ENCODE measurements around the gene LRRC55. TPM values are rescaled to one million over a fixed set of nuclear protein-coding genes. Genes with fewer than 3 reads are reported as not detected.

The LRRC55 gene
- total and polyA plus RNA-seq, 9 of the 15 experiments (the other 6 are each of a cell fraction or from before 2014, with no cell fraction given) = not detected

- Histone ChIP-seq H3K4me3 (no peak overlapping the region), H3K9me3 (replicated peaks; ENCODE audit: control insufficient read depth, insufficient read depth, low read depth, low read length) (no peaks in the 10 kb centered on the region), H3K27me3 (ENCODE audit: control insufficient read depth in 2 of 2, insufficient read depth in 2 of 2, low read length in 2 of 2) (peaks cover 3 to 5% of the 10 kb centered on the region in 2 experiments; a peak in 2 of 5 replicates), H3K4me1 (replicated peaks in 1 of 2; ENCODE audit: control insufficient read depth in 2 of 2, insufficient read depth in 2 of 2, low read length in 2 of 2) (no peaks in the 10 kb centered on the region), H3K79me2 (ENCODE audit: control insufficient read depth, insufficient read depth, low read length) (no peaks in the 10 kb centered on the region), H3K4me2 (ENCODE audit: insufficient read depth, low read length) (no peak overlapping the region), H3K9ac (ENCODE audit: insufficient read depth in 1 of 2, low read depth in 2 of 2, low read length in 2 of 2) (no peak overlapping the region), H3K9me1 (ENCODE audit: control insufficient read depth, insufficient read depth, low read length) (no peaks in the 10 kb centered on the region), H2AFZ (ENCODE audit: low read depth, low read length) (no peak overlapping the region), H3K27ac (ENCODE audit: extremely low read depth, low read depth, low read length) (no peak overlapping the region), H3K36me3 (ENCODE audit: control insufficient read depth, insufficient read depth, low read length) (no peaks in the 10 kb centered on the region), H4K20me1 (replicated peaks; ENCODE audit: control insufficient read depth, insufficient read depth, low read length) (no peaks in the 10 kb centered on the region)
- DNase-seq (ENCODE audit: extremely low read depth in 1 of 4, low spot score in 3 of 4) (no peak), FAIRE-seq (no peak), ATAC-seq (no peak)
- ChIA-PET CTCF (ENCODE audit: low intra/inter-chr PET ratio) (no interaction called here), POLR2A (interaction anchor here (0.7 kb wide), 1 partner anchor 19 kb away, joined by 4 read pairs; no protein-coding TSS in a partner anchor)
- intact Hi-C loops (cut with micrococcal nuclease) = loop anchor here (5.0 kb wide), 1 partner anchor 56 kb away; no protein-coding TSS in a partner anchor
- TF ChIP-seq DIDO1 (tag; IDR thresholded peaks at IDR 0.05; ENCODE audit: low read depth) (no peak), ILF3 (IDR thresholded peaks at IDR 0.05; ENCODE audit: borderline replicate concordance) (no peak)
- WGBS (ENCODE audit: insufficient coverage, low coverage, missing lambda C conversion rate) = under 1% methylated on average over 9 of the region's 9 CpGs
- in situ Hi-C loops (cut with MboI) = no loop called here
- BruUV-seq (replicated peaks) = no TSS peak
Observed at GRCh38 chr11:57191311-57192219, 9.8 kb downstream of the LRRC55 start.

GRCh38 chr11:57192316-57192715 lies 10.6 kb downstream of the LRRC55 start:
- POLR2A ChIA-PET = interaction anchor here (0.6 kb wide), 1 partner anchor 10 kb away, joined by 3 read pairs; no protein-coding TSS in a partner anchor
- H3K9ac ChIP-seq (ENCODE audit: insufficient read depth in 1 of 2, low read depth in 2 of 2, low read length in 2 of 2) = no peak overlapping the region
- intact Hi-C loops (cut with micrococcal nuclease) = loop anchor here (5.0 kb wide), 1 partner anchor 55 kb away; no protein-coding TSS in a partner anchor
- no peak overlapping the region for H3K4me2 ChIP-seq (ENCODE audit: insufficient read depth, low read length)
- H3K9me3 ChIP-seq (replicated peaks; ENCODE audit: control insufficient read depth, insufficient read depth, low read depth, low read length) = no peaks in the 10 kb centered on the region
- H3K79me2 ChIP-seq (ENCODE audit: control insufficient read depth, insufficient read depth, low read length) = no peaks in the 10 kb centered on the region
- CTCF ChIA-PET (ENCODE audit: low intra/inter-chr PET ratio) = no interaction called here
- H3K27me3 ChIP-seq (ENCODE audit: control insufficient read depth in 2 of 2, insufficient read depth in 2 of 2, low read length in 2 of 2) = peaks cover 3 to 5% of the 10 kb centered on the region in 2 experiments; a peak in 2 of 5 replicates
- H3K27ac ChIP-seq (ENCODE audit: extremely low read depth, low read depth, low read length) = no peak overlapping the region
- H3K9me1 ChIP-seq (ENCODE audit: control insufficient read depth, insufficient read depth, low read length) = no peaks in the 10 kb centered on the region
- no peak for DNase-seq (ENCODE audit: extremely low read depth in 1 of 4, low spot score in 3 of 4)
- FAIRE-seq = no peak
- H3K4me1 ChIP-seq (replicated peaks in 1 of 2; ENCODE audit: control insufficient read depth in 2 of 2, insufficient read depth in 2 of 2, low read length in 2 of 2) = no peaks in the 10 kb centered on the region
- WGBS (ENCODE audit: insufficient coverage, low coverage, missing lambda C conversion rate) = 4% methylated on average over 1 of the region's 1 CpG
- no TSS peak for BruUV-seq (replicated peaks)
- no peak for TF ChIP-seq TSC22D4 (tag; IDR thresholded peaks at IDR 0.05)
- TF ChIP-seq ZNF41 (CRISPR knock-in tag; conservative IDR thresholded peaks at IDR 0.05) = no peak
- TF ChIP-seq U2AF1 (optimal IDR thresholded peaks at IDR 0.05; ENCODE audit: low read depth, low read length) = no peak
- TF ChIP-seq KLF6 (CRISPR knock-in tag; IDR thresholded peaks at IDR 0.05; ENCODE audit: borderline replicate concordance) = no peak
- no peak for TF ChIP-seq PURB (CRISPR knock-in tag; IDR thresholded peaks at IDR 0.05; ENCODE audit: low read depth)
- TF ChIP-seq EZH2 (IDR thresholded peaks at IDR 0.05; ENCODE audit: borderline replicate concordance, low read depth, low read length) = no peak
- TF ChIP-seq DIDO1 (tag; IDR thresholded peaks at IDR 0.05; ENCODE audit: low read depth) = no peak
- TF ChIP-seq ZNF436 (CRISPR knock-in tag; IDR thresholded peaks at IDR 0.05) = no peak
- ATAC-seq = no peak
- in situ Hi-C loops (cut with MboI) = no loop called here
- no peaks in the 10 kb centered on the region for H3K36me3 ChIP-seq (ENCODE audit: control insufficient read depth, insufficient read depth, low read length)
- H2AFZ ChIP-seq (ENCODE audit: low read depth, low read length) = no peak overlapping the region
- H4K20me1 ChIP-seq (replicated peaks; ENCODE audit: control insufficient read depth, insufficient read depth, low read length) = no peaks in the 10 kb centered on the region
- no peak overlapping the region for H3K4me3 ChIP-seq
